ENCODE data around the gene RPL13A.

RPL13A gene

DNA sequence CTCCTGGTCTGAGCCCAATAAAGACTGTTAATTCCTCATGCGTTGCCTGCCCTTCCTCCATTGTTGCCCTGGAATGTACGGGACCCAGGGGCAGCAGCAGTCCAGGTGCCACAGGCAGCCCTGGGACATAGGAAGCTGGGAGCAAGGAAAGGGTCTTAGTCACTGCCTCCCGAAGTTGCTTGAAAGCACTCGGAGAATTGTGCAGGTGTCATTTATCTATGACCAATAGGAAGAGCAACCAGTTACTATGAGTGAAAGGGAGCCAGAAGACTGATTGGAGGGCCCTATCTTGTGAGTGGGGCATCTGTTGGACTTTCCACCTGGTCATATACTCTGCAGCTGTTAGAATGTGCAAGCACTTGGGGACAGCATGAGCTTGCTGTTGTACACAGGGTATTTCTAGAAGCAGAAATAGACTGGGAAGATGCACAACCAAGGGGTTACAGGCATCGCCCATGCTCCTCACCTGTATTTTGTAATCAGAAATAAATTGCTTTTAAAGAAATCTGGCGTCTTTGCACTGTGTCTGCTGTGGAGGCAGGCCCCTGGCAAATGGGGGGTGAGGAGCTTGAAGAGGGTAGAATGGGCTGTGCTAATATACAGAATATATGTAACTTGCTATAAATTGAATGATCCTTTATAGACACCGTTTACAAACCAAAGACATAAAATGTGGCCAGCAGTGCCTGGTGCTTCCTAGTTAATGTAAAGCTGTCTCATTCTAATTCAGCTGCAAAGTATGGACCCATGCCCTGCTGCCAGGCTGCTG, 4.6 kb downstream of the RPL13A start:
- no peak for DNase-seq (ENCODE audit: low read depth)
- H3K4me3 ChIP-seq (ENCODE audit: low read length), result no peak overlapping the region
- TF ChIP-seq, protein P1, sequence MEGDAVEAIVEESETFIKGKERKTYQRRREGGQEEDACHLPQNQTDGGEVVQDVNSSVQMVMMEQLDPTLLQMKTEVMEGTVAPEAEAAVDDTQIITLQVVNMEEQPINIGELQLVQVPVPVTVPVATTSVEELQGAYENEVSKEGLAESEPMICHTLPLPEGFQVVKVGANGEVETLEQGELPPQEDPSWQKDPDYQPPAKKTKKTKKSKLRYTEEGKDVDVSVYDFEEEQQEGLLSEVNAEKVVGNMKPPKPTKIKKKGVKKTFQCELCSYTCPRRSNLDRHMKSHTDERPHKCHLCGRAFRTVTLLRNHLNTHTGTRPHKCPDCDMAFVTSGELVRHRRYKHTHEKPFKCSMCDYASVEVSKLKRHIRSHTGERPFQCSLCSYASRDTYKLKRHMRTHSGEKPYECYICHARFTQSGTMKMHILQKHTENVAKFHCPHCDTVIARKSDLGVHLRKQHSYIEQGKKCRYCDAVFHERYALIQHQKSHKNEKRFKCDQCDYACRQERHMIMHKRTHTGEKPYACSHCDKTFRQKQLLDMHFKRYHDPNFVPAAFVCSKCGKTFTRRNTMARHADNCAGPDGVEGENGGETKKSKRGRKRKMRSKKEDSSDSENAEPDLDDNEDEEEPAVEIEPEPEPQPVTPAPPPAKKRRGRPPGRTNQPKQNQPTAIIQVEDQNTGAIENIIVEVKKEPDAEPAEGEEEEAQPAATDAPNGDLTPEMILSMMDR (conservative IDR thresholded peaks at IDR 0.05; ENCODE audit: low read depth, low read length), result no peak

DNA sequence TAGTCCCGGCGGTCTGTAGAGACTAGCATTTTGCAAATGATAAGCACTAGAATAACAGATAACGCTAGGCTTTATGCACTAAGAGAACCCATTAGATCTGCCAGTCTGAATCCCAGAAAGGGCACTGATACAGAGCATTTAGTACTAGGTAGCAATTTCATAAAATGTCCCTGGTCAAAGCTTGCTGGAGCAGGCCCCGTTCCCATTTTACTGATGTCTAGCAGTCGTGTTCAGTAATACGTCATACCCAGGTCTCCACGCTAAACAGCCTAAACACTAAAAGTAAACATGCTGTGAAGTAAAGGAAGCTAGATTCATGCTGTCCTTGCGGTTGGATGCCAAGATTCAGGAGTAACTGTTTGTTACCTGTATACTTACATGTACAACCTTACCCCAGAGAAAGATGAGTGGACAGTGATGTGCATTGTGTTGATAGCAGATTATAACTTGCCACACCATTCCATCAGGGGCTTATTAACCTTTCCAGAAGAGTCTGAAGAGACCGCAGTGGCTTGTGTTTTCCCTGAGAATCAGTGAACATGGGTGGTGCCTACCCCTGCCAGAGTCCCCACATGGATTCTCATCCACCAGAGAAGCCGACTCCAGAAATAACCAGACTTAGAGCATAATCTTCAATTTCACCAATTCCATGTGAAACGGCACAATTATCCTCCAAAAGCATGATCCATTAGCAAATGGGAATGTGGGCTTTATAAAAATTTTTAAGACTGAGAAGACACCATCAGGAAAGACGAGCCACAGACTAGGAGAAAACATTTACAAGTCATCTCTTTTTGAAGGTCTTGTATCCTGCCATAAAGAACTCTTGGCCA, 5.4 kb downstream of the RPL13A start:
- no peak for DNase-seq (ENCODE audit: low read depth)
- no peak overlapping the region for H3K4me3 ChIP-seq (ENCODE audit: low read length)
- TF ChIP-seq, protein P1 (conservative IDR thresholded peaks at IDR 0.05; ENCODE audit: low read depth, low read length), result no peak

DNA sequence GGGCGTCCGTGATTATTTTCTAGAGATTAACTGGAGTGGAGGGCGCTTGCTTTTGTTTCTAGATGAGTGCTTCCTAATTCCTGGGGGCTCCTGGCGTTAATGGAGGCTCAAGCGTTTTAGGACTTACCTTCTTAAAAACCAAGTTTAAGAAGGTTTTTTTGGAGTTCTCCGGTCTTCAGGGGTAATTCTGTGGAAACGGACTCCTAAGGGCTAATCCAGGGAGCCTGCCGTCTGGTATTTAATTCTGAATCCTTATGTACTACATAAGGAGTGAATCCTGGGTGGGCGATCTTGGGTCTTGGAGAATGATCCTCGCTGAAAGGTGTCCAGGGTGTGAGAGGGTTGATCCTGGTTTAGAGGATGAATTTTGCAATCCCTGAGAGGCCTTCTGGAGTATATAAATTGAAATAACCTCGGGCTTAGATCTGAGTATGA, 9.2 kb downstream of the RPL13A start:
- peak overlapping the region; percentile 100 for H3K4me3 ChIP-seq (ENCODE audit: low read length)
- no peak for DNase-seq (ENCODE audit: low read depth)
- TF ChIP-seq, protein P1 (conservative IDR thresholded peaks at IDR 0.05; ENCODE audit: low read depth, low read length), result no peak

DNA sequence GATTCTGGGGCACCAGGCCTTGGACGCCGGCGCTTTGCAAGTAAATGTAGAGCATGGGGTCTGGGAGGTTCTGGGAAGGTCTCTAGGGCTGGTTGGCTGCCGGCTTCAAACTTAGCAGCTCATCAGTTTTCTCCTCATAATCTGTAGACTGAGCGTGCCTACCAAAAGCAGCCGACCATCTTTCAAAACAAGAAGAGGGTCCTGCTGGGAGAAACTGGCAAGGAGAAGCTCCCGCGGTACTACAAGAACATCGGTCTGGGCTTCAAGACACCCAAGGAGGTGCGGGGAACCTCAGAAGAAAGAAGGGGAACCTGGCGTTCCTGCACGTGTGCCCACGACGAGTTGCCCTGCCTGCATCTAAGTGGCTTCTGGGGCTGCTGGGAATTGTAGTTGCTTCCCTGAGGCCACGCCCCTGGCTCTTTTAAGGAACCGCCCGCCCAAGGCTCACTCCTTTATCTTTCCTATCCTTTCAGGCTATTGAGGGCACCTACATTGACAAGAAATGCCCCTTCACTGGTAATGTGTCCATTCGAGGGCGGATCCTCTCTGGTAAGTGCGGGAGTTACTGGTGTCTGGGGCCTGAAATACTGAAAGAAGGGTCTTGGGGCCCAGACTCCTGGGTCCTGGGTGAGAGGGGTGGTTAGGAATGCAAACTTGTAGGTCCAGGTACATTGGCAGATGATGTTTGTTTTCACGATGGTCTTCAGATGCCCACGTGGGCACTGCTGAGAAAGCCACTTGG, 9.8 kb downstream of the RPL13A start:
- no peak for DNase-seq (ENCODE audit: low read depth)
- TF ChIP-seq, protein P1 (conservative IDR thresholded peaks at IDR 0.05; ENCODE audit: low read depth, low read length), result no peak
- H3K4me3 ChIP-seq (ENCODE audit: low read length), result peak overlapping the region; percentile 100

DNA sequence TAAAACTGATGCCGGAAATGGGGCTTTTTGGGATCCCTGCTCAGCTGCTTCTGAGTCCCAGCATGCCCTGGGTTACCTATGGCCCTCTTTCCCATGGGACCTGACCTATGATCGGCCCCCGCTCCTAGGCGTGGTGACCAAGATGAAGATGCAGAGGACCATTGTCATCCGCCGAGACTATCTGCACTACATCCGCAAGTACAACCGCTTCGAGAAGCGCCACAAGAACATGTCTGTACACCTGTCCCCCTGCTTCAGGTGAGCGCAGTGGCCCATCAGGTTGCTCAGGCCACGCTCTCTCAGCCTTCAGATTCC, 10.3 kb downstream of the RPL13A start:
- H3K4me3 ChIP-seq (ENCODE audit: low read length), result peak overlapping the region; percentile 100
- DNase-seq (ENCODE audit: low read depth), result no peak
- TF ChIP-seq, protein P1 (conservative IDR thresholded peaks at IDR 0.05; ENCODE audit: low read depth, low read length), result no peak

DNA sequence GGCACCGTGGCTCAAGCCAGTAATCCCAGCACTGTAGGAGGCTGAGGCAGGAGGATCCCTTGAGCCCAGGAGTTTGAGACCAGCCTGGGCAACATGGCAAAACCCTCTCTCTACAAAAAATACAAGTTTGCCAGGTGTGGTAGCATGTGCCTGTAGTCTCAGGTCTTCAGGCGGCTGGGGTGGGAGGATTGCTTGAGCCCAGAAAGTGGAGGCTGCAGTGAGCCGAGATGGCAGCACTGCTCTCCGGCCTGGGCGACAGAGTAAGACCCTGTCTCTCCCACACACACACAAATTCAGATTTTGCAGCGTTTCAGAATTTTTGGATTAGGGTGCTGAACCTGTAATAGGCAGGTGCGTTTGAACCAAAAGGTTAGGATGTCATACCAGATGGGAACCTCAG, 11.1 kb downstream of the RPL13A start:
- TF ChIP-seq, protein P1 (conservative IDR thresholded peaks at IDR 0.05; ENCODE audit: low read depth, low read length), result no peak
- no peak for DNase-seq (ENCODE audit: low read depth)
- no peak overlapping the region for H3K4me3 ChIP-seq (ENCODE audit: low read length)
